Measurements from ENCODE around the gene TMED5.

- TF ChIP-seq CTCF (IDR thresholded peaks at IDR 0.05) (no peak), POLR2A (IDR thresholded peaks at IDR 0.05) (no peak)
Observed at GRCh38 chr1:93154898-93155297, 25.3 kb downstream of the TMED5 start.

All from right lobe of liver (tissue), 4 donors.